Glomerular visceral epithelial cell (primary cell): ENCODE measurements around the gene GOLGA6L7.
"Not testable (repeated sequence)": the region's sequence is repeated elsewhere in the genome, so short reads cannot be mapped to it uniquely, and the experiment has no call there.

ENCODE experiments used
- DNase-seq: peaks from one replicate; pipeline ENCODE4 v3.0.0-alpha.2; 2016; ENCODE audit errors: extremely low spot score

GOLGA6L7 gene

GRCh38 chr15:28885128-28885629 is 36.7 kb upstream of the GOLGA6L7 start:
- DNase-seq, result no peak

DNA sequence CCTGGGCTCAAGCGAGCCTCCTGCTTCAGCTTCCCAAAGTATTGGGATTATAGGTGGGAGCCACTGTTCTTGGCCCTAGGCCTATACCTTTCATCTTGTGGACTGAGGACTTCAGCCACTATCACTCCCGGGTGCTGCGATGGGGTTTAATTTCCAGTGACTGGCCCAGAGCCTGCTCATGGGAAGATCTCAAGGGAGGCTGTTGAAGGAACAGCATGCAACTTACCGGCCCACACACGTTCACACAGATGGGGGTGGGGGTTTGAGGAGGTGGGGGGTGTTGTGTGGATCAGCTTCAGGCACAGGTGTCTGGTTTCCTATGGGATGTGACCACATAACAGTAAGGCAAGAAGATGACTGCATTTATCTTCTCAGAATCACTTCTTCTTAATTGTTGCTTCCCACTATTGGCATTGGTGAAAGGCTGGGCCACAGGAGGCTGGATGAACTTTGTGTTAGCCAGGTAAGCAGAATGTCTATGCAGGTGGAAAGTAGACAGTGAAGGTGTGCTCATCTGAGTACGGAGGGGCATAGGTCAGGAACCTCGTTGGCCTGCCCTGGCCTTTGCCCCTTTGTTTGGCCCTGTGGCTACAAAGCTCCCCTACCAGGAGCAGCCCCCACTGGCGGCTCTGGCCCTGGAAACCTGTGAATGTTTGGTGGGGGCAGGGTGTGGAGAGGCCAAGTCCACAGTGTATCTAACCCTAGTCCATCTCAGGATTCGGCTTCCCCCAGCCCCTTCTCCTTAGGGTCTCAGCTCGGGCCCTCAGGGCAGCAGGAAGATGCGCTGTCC is 35.9 kb upstream of the GOLGA6L7 start:
- DNase-seq, result no peak

DNA sequence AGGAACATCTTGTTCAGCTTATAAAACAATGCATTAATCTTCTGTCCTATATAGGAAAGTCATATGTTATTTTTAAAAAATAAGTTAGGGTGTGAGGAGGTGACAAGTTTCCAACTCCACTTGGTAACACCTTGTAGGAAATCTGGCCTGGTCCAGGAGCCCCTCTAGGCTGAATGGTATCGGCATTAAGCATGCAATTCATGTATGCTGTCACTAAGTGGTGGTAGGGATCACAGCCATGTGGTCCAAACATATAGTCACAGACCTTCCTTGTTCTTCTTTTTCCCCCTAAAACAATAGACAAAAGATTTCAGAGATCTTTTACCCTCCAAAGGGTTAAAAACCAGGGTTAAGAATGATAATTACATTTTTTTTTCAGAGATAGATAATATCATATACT is 33.2 kb upstream of the GOLGA6L7 start:
- DNase-seq, result no peak

GRCh38 chr15:28881170-28881569 is 32.7 kb upstream of the GOLGA6L7 start:
- no peak for DNase-seq

- DNase-seq, result no peak
Observed at GRCh38 chr15:28880680-28881079, 32.2 kb upstream of the GOLGA6L7 start.

- DNase-seq, result no peak
Observed at GRCh38 chr15:28879551-28879950, 31.1 kb upstream of the GOLGA6L7 start.

DNA sequence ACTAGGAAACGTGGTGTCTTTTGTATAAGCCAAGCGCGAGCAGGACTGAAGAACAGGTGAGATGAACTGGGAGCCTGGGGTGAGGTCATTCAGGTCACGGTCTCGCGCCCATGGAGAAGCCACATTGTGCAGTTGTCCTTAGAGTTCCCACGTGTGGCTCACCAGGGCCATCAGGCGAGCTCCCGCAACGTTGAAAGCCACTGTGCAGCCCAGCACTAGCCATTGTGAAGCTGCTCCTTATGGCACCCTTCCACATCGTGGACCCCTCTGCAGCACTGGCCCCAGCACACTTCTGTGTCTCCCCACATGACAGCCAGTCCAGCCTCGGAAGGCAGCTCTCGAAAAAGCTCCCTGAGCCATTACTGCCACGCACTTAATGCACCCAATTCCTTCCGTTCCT is 29.8 kb upstream of the GOLGA6L7 start:
- DNase-seq, result no peak

DNA sequence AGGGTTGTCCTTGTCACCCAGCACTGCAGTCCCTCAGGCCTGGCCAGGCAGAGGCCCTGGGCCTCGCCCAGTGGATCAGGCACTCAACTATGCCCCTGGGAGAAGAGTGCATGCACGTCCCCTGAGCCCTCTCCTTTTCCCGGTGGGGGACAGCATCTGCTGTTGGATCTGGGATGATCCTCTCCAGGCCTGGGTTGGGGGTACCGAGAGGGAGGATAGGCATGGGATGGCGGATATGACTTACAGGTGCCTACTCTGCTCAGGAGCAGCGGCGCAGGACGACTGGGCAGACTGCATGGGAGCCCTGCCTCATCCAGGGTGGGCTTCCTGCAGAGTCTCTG is 28.4 kb upstream of the GOLGA6L7 start:
- DNase-seq, result no peak

DNA sequence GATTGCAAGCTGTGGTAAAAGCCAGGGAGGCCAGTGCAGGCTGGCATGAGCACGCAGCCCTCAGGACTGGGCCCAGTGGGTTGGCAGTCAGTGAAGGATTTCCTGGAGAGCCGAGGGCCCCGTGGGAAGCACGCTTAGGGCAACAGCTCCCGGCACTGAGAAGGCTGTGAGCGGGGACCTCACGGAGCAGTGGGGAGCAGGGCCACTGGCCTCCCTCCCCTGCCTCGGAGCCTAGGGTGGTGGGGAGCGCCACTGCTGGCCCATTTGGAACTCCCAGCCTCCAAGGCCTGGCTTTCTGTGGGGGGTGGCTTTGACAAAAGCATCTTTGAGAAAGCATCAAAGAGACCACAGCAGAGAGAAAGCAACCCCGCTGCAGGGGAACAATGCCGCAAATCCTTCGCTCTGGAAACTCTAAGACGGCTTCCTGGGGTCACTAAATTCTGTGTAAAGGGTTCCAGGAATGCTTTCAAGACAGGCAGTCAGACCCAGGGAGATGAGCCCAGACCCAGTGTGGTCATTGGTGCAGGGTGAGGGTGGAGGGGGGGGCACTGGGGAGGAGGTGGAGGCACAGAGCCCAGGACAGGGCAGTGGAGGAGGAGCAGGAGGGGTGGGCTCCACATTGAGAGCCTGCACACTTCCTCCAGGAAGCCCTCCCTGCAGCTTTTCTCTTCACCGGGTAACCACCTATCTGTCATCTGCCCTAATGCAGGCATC is 27.8 kb upstream of the GOLGA6L7 start:
- no peak for DNase-seq

- no peak for DNase-seq
Observed at GRCh38 chr15:28875461-28876000, 27.1 kb upstream of the GOLGA6L7 start.

DNA sequence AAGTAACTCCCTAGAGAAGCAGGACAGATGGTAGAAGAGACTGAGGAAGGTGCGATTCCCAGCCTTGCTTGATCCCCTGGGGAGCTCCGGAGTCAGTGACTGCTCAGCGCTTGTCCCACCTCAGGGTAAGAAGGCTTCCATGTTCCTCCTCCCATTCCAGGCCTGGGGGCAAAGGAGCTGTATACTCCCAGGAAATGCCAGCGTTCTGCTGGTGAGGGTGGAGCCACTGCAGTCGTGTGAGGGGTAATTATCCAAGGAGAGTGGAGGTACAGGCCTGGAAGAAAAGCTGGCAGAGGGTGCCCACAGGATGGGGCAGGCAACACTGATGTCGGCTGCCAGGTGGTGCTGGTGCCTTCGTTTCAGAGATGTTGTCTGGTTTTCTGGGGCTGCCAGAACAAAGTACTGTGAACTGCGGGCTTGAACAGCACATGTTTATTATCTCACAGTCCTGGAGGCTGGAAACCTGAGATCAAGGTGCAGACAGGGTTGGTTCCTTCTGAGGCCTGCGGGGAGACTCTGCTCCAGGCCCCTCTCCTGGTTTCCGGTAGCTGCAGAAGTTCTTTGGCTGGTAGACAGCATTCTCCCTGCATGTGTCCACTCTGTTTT is 25.2 kb upstream of the GOLGA6L7 start:
- no peak for DNase-seq

GRCh38 chr15:28873006-28873405 is 24.6 kb upstream of the GOLGA6L7 start:
- no peak for DNase-seq

DNA sequence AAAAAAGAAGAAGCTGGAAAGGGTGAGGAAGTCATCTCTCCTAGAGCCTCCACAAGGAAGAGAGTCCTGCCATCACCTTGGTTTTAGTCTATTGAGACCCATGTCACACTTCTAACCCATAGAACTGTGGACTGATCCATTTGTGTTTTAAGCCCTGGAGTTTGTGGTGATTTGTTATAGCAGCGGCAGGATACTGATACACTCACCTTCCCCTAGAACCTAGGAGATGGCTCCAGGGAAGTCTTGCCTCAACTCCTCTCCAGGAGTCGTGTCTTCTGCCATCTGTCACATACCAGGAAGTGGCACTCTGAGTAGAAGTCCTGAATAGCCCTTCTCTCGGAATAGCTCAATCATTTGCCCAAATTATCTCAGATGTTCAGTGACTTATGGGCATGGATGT is 22.7 kb upstream of the GOLGA6L7 start:
- no peak for DNase-seq

- DNase-seq, result no peak
Observed at GRCh38 chr15:28868744-28869345, 20.4 kb upstream of the GOLGA6L7 start.

DNA sequence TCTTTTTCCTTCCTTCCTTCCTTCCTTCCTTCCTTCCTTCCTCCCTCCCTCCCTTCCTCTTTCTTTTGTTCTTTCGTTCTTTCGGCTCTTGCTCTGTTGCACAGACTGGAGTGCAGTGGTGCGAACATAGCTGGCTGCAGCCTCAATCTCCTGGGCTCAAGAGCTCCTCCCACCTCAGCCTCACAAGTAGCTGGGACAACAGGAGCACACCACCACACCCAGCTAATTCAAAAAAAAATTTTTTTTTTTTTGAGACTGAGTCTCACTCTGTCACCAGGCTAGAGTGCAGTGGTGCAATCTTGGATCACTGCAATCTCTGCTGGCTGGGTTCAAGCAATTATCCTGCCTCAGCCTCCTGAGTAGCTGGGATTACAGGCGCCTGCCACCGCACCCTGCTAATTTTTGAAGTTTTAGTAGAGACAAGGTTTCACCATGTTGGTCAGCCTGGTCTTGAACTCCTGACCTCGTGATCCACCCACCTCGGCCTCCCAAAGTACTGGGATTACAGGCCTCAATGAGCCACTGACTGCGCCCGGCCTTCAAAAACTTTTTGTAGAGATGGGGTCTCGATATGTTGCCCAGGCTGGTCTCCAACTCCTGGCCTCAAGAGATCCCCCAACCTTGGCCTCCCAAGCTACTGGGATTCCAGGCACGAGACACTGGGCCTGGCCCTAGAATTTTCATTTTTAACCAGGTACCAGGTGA is 13.3 kb upstream of the GOLGA6L7 start:
- not testable (repeated sequence) for DNase-seq

GRCh38 chr15:28861031-28861534 is 12.6 kb upstream of the GOLGA6L7 start:
- DNase-seq, result no peak

- not testable (repeated sequence) for DNase-seq
Observed at GRCh38 chr15:28854578-28854977, 6.1 kb upstream of the GOLGA6L7 start.

- DNase-seq, result not testable (repeated sequence)
Observed at GRCh38 chr15:28853654-28854053, 5.2 kb upstream of the GOLGA6L7 start.

- not testable (repeated sequence) for DNase-seq
Observed at GRCh38 chr15:28849766-28850165, 1.3 kb upstream of the GOLGA6L7 start.

GRCh38 chr15:28849271-28849670 is 827 bp upstream of the GOLGA6L7 start:
- DNase-seq, result not testable (repeated sequence)

- DNase-seq, result not testable (repeated sequence)
Observed at GRCh38 chr15:28847959-28848358, 485 bp downstream of the GOLGA6L7 start.
